SK-N-SH (cell line): Measurements from ENCODE around the gene CEP57L1. TPM values are rescaled to one million over a fixed set of nuclear protein-coding genes. Genes with fewer than 3 reads are reported as not detected.

Experiments
- CHD2 ChIP-seq: fragments of 150-350 bp; IDR thresholded peaks from 2 replicates; pipeline ENCODE4 v1.6.1; 2018; ENCODE audit warnings: low read length; ENCODE audit not compliant: partially characterized antibody
- ELF1 ChIP-seq: IDR thresholded peaks from 2 replicates; pipeline ENCODE4 v1.4.0; 2012
- EZH2phosphoT487 ChIP-seq: fragments of 200-600 bp; sonication (generic); IDR thresholded peaks from 2 replicates; pipeline ENCODE4 v1.6.1; 2017; ENCODE audit warnings: low read depth, mixed run types, mild to moderate bottlenecking, antibody characterized with exemption, moderate library complexity, borderline replicate concordance
- FOSL2 ChIP-seq: IDR thresholded peaks from 2 replicates; pipeline ENCODE4 v1.4.0; 2012; ENCODE audit warnings: low read depth, mild to moderate bottlenecking, moderate library complexity, borderline replicate concordance
- FOXJ3 ChIP-seq: sonication (generic); formaldehyde crosslinking; IDR thresholded peaks from 2 replicates; pipeline ENCODE4 v1.5.1; 2020; ENCODE audit warnings: mild to moderate bottlenecking, missing genetic modification reagents
- GABPA ChIP-seq: IDR thresholded peaks from 2 replicates; pipeline ENCODE4 v1.4.0; 2012; ENCODE audit warnings: low read depth, mild to moderate bottlenecking
- JUND ChIP-seq: IDR thresholded peaks from 2 replicates; pipeline ENCODE4 v1.4.0; 2012
- MEF2A ChIP-seq: IDR thresholded peaks from 2 replicates; pipeline ENCODE4 v1.4.0; 2012; ENCODE audit warnings: low read depth, borderline replicate concordance
- MXI1 ChIP-seq: IDR thresholded peaks from 2 replicates; pipeline ENCODE4 v1.6.1; 2012; ENCODE audit warnings: mild to moderate bottlenecking, low read depth, low read length, improper control_type of control experiment
- POLR2AphosphoS5 ChIP-seq: IDR thresholded peaks from 2 replicates; pipeline ENCODE4 v1.6.1; 2012; ENCODE audit warnings: low read depth, low read length
- RFX5 ChIP-seq: IDR thresholded peaks from 2 replicates; pipeline ENCODE4 v1.6.1; 2012; ENCODE audit warnings: mild to moderate bottlenecking, improper control_type of control experiment, low read length
- RXRA ChIP-seq: IDR thresholded peaks from 2 replicates; pipeline ENCODE4 v1.4.0; 2012; ENCODE audit warnings: low read depth, mild to moderate bottlenecking, borderline replicate concordance
- SIN3A ChIP-seq: IDR thresholded peaks from 2 replicates; pipeline ENCODE4 v1.6.1; 2012; ENCODE audit warnings: low read depth, mild to moderate bottlenecking, low read length, moderate library complexity, borderline replicate concordance
- SMC3 ChIP-seq: IDR thresholded peaks from 2 replicates; pipeline ENCODE4 v1.6.1; 2012; ENCODE audit warnings: low read depth, low read length, improper control_type of control experiment
- TAF1 ChIP-seq: IDR thresholded peaks from 2 replicates; pipeline ENCODE4 v1.6.1; 2012; ENCODE audit warnings: low read depth, mild to moderate bottlenecking, low read length, moderate library complexity, borderline replicate concordance
- TEAD4 ChIP-seq: IDR thresholded peaks from 2 replicates; pipeline ENCODE4 v1.4.0; 2012; ENCODE audit warnings: mild to moderate bottlenecking, borderline replicate concordance; ENCODE audit not compliant: insufficient read depth
- polyA plus RNA-seq, 3 experiments: library from polyadenylated mRNA; depleted of rRNA; stranded (reverse); fragments of >200 nt; gene quantifications; 2 replicates each; pipeline ENCODE4 v1.2.3, GENCODE V29; 2012
- TF ChIP-seq, protein P1 (sequence below): IDR thresholded peaks from 2 replicates; pipeline ENCODE4 v1.4.0; 2012; ENCODE audit warnings: low read depth
- TF ChIP-seq, protein P2 (sequence below): IDR thresholded peaks from 2 replicates; pipeline ENCODE4 v1.4.0; 2012; ENCODE audit warnings: low read depth, borderline replicate concordance
- TF ChIP-seq, protein P3 (sequence below): IDR thresholded peaks from 2 replicates; pipeline ENCODE4 v1.6.1; 2012; ENCODE audit warnings: mild to moderate bottlenecking, low read depth, low read length, moderate library complexity

CEP57L1 gene
- polyA plus RNA-seq, 1 of the 3 experiments (the other 2 are of a cell fraction), result 7.3 TPM

DNA sequence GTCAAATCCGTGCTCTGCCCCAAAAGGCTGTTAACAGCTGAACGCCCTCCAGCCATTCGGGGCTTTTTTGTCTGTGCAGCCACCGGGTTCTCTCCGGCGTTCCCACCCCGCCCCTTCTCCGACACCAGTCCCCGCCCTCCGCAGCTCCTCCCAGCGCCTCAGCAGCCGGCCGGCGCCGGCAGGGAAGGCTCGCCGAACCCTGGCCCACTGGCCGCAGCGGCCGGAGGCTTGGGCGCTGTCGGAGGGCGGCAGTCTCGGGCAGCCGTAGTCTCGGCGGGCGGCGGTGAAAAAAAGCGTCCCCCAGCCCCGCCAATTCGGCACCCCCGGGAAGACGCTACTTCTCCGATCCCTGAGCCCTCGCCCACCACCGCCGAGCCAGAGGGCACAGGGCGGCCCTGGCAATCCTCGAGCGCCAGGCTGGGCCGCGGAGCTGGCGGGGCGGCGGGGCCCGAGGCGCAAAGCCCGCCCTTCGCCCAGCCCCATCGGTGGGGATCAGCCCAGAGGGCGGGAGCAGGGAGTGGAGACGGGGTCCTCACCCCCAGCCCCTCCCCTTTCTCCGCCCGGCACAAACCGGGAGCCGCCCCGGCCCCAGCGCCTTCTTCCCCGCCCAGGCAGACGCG lies 781 bp upstream of the CEP57L1 start, which contains the start of gene SESN1 (continued):
- TF ChIP-seq, protein P1, sequence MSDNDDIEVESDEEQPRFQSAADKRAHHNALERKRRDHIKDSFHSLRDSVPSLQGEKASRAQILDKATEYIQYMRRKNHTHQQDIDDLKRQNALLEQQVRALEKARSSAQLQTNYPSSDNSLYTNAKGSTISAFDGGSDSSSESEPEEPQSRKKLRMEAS, result peak; percentile 9; the same call in 1 of the 2 replicates
- peak; percentile 59; the same call in 1 of the 2 replicates for TF ChIP-seq TAF1
- no peak for TF ChIP-seq MEF2A
- peak; percentile 96; the same call in 1 of the 2 replicates for TF ChIP-seq MXI1
- TF ChIP-seq, protein P2, sequence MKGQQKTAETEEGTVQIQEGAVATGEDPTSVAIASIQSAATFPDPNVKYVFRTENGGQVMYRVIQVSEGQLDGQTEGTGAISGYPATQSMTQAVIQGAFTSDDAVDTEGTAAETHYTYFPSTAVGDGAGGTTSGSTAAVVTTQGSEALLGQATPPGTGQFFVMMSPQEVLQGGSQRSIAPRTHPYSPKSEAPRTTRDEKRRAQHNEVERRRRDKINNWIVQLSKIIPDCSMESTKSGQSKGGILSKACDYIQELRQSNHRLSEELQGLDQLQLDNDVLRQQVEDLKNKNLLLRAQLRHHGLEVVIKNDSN, result peak; percentile 31; the same call in 1 of the 2 replicates
- 0 out of 2 replicates have a peak, but pooled peaks have one; percentile 25 for TF ChIP-seq RFX5
- no peak for TF ChIP-seq CHD2
- TF ChIP-seq, protein P3, sequence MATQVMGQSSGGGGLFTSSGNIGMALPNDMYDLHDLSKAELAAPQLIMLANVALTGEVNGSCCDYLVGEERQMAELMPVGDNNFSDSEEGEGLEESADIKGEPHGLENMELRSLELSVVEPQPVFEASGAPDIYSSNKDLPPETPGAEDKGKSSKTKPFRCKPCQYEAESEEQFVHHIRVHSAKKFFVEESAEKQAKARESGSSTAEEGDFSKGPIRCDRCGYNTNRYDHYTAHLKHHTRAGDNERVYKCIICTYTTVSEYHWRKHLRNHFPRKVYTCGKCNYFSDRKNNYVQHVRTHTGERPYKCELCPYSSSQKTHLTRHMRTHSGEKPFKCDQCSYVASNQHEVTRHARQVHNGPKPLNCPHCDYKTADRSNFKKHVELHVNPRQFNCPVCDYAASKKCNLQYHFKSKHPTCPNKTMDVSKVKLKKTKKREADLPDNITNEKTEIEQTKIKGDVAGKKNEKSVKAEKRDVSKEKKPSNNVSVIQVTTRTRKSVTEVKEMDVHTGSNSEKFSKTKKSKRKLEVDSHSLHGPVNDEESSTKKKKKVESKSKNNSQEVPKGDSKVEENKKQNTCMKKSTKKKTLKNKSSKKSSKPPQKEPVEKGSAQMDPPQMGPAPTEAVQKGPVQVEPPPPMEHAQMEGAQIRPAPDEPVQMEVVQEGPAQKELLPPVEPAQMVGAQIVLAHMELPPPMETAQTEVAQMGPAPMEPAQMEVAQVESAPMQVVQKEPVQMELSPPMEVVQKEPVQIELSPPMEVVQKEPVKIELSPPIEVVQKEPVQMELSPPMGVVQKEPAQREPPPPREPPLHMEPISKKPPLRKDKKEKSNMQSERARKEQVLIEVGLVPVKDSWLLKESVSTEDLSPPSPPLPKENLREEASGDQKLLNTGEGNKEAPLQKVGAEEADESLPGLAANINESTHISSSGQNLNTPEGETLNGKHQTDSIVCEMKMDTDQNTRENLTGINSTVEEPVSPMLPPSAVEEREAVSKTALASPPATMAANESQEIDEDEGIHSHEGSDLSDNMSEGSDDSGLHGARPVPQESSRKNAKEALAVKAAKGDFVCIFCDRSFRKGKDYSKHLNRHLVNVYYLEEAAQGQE, result no peak
- no peak for TF ChIP-seq EZH2phosphoT487
- TF ChIP-seq JUND, result no peak
- TF ChIP-seq FOXJ3, result no peak
- TF ChIP-seq FOSL2, result no peak
- TF ChIP-seq RXRA, result no peak
- TF ChIP-seq ELF1, result no peak
- TF ChIP-seq GABPA, result no peak
- TF ChIP-seq POLR2AphosphoS5, result peak; percentile 68; the same call in 1 of the 2 replicates
- TF ChIP-seq SIN3A, result peak; percentile 81; the same call in 1 of the 2 replicates
- 0 out of 2 replicates have a peak, but pooled peaks have one; percentile 7 for TF ChIP-seq SMC3
- no peak for TF ChIP-seq TEAD4
- TF ChIP-seq, all 33 proteins: peak for 9
